ENCODE measurements around the gene DNAH17. TPM values are rescaled to one million over a fixed set of nuclear protein-coding genes. Genes with fewer than 3 reads are reported as not detected.

The DNAH17 gene
- total and polyA plus RNA-seq, 2 donors: 0.05 to 0.10 TPM

- H3K4me1 ChIP-seq (ENCODE audit: insufficient read depth): no peaks in the 10 kb centered on the region
- no peak overlapping the region for H3K27ac ChIP-seq (ENCODE audit: low read depth)
- no peak for DNase-seq (ENCODE audit: extremely low spot score)
- no peaks in the 10 kb centered on the region for H3K36me3 ChIP-seq (ENCODE audit: insufficient read depth)
- no peak overlapping the region for H3K4me3 ChIP-seq (ENCODE audit: low read depth, low read length)
- 81% methylated on average over 7 of the region's 7 CpGs for WGBS
Observed at GRCh38 chr17:78575899-78576298, 1.3 kb downstream of the DNAH17 start.

GRCh38 chr17:78575340-78575739 is 1.9 kb downstream of the DNAH17 start:
- DNase-seq (ENCODE audit: extremely low spot score): no peak
- H3K4me1 ChIP-seq (ENCODE audit: insufficient read depth): no peaks in the 10 kb centered on the region
- 64% methylated on average over 12 of the region's 12 CpGs for WGBS
- no peak overlapping the region for H3K4me3 ChIP-seq (ENCODE audit: low read depth, low read length)
- no peaks in the 10 kb centered on the region for H3K36me3 ChIP-seq (ENCODE audit: insufficient read depth)
- no peak overlapping the region for H3K27ac ChIP-seq (ENCODE audit: low read depth)

- Histone ChIP-seq H3K4me3 (ENCODE audit: low read depth, low read length) (no peak overlapping the region), H3K4me1 (ENCODE audit: insufficient read depth) (no peaks in the 10 kb centered on the region), H3K36me3 (ENCODE audit: insufficient read depth) (no peaks in the 10 kb centered on the region), H3K27ac (ENCODE audit: low read depth) (no peak overlapping the region)
- no peak for DNase-seq (ENCODE audit: extremely low spot score)
- WGBS: 92% methylated on average over 8 of the region's 8 CpGs
Observed at GRCh38 chr17:78573955-78574354, 3.2 kb downstream of the DNAH17 start.

GRCh38 chr17:78572239-78573205 is 4.7 kb downstream of the DNAH17 start:
- WGBS: 71% methylated on average over 20 of the region's 20 CpGs
- no peak for DNase-seq (ENCODE audit: extremely low spot score)
- Histone ChIP-seq H3K36me3 (ENCODE audit: insufficient read depth) (no peaks in the 10 kb centered on the region), H3K4me1 (ENCODE audit: insufficient read depth) (no peaks in the 10 kb centered on the region), H3K27ac (ENCODE audit: low read depth) (no peak overlapping the region), H3K4me3 (ENCODE audit: low read depth, low read length) (no peak overlapping the region)

- Histone ChIP-seq H3K4me3 (ENCODE audit: low read depth, low read length) (no peak overlapping the region), H3K27ac (ENCODE audit: low read depth) (no peak overlapping the region), H3K36me3 (ENCODE audit: insufficient read depth) (no peaks in the 10 kb centered on the region), H3K4me1 (ENCODE audit: insufficient read depth) (no peaks in the 10 kb centered on the region)
- WGBS: 95% methylated on average over 13 of the region's 13 CpGs
- DNase-seq (ENCODE audit: extremely low spot score): no peak
Observed at GRCh38 chr17:78571329-78571728, 5.9 kb downstream of the DNAH17 start.

GRCh38 chr17:78568494-78569115 is 8.6 kb downstream of the DNAH17 start:
- no peak overlapping the region for H3K27ac ChIP-seq (ENCODE audit: low read depth)
- no peaks in the 10 kb centered on the region for H3K4me1 ChIP-seq (ENCODE audit: insufficient read depth)
- H3K36me3 ChIP-seq (ENCODE audit: insufficient read depth): no peaks in the 10 kb centered on the region
- no peak overlapping the region for H3K4me3 ChIP-seq (ENCODE audit: low read depth, low read length)
- DNase-seq (ENCODE audit: extremely low spot score): no peak
- 72% methylated on average over 16 of the region's 16 CpGs for WGBS

- Histone ChIP-seq H3K36me3 (ENCODE audit: insufficient read depth) (no peaks in the 10 kb centered on the region), H3K4me3 (ENCODE audit: low read depth, low read length) (no peak overlapping the region), H3K4me1 (ENCODE audit: insufficient read depth) (no peaks in the 10 kb centered on the region), H3K27ac (ENCODE audit: low read depth) (no peak overlapping the region)
- WGBS: 88% methylated on average over 11 of the region's 11 CpGs
- DNase-seq (ENCODE audit: extremely low spot score): no peak
Observed at GRCh38 chr17:78567991-78568390, 9.2 kb downstream of the DNAH17 start.

GRCh38 chr17:78566947-78567346 is 10.2 kb downstream of the DNAH17 start:
- Histone ChIP-seq H3K36me3 (ENCODE audit: insufficient read depth) (no peaks in the 10 kb centered on the region), H3K4me3 (ENCODE audit: low read depth, low read length) (no peak overlapping the region), H3K4me1 (ENCODE audit: insufficient read depth) (no peaks in the 10 kb centered on the region), H3K27ac (ENCODE audit: low read depth) (no peak overlapping the region)
- WGBS: 92% methylated on average over 10 of the region's 10 CpGs
- DNase-seq (ENCODE audit: extremely low spot score): no peak

GRCh38 chr17:78563189-78564145 is 13.7 kb downstream of the DNAH17 start:
- Histone ChIP-seq H3K4me3 (ENCODE audit: low read depth, low read length) (no peak overlapping the region), H3K36me3 (ENCODE audit: insufficient read depth) (no peaks in the 10 kb centered on the region), H3K27ac (ENCODE audit: low read depth) (no peak overlapping the region), H3K4me1 (ENCODE audit: insufficient read depth) (no peaks in the 10 kb centered on the region)
- no peak for DNase-seq (ENCODE audit: extremely low spot score)
- WGBS: 65% methylated on average over 22 of the region's 22 CpGs

GRCh38 chr17:78562734-78563133 is 14.5 kb downstream of the DNAH17 start:
- DNase-seq (ENCODE audit: extremely low spot score): no peak
- Histone ChIP-seq H3K4me3 (ENCODE audit: low read depth, low read length) (no peak overlapping the region), H3K4me1 (ENCODE audit: insufficient read depth) (no peaks in the 10 kb centered on the region), H3K27ac (ENCODE audit: low read depth) (no peak overlapping the region), H3K36me3 (ENCODE audit: insufficient read depth) (no peaks in the 10 kb centered on the region)
- WGBS: 92% methylated on average over 7 of the region's 7 CpGs

GRCh38 chr17:78561166-78561565 is 16.0 kb downstream of the DNAH17 start:
- no peaks in the 10 kb centered on the region for H3K36me3 ChIP-seq (ENCODE audit: insufficient read depth)
- H3K4me1 ChIP-seq (ENCODE audit: insufficient read depth): no peaks in the 10 kb centered on the region
- H3K4me3 ChIP-seq (ENCODE audit: low read depth, low read length): no peak overlapping the region
- DNase-seq (ENCODE audit: extremely low spot score): no peak
- H3K27ac ChIP-seq (ENCODE audit: low read depth): no peak overlapping the region
- WGBS: 90% methylated on average over 10 of the region's 10 CpGs

GRCh38 chr17:78560731-78561130 is 16.5 kb downstream of the DNAH17 start:
- Histone ChIP-seq H3K4me1 (ENCODE audit: insufficient read depth) (no peaks in the 10 kb centered on the region), H3K4me3 (ENCODE audit: low read depth, low read length) (no peak overlapping the region)
- 87% methylated on average over 22 of the region's 22 CpGs for WGBS

GRCh38 chr17:78559749-78560368 is 17.3 kb downstream of the DNAH17 start:
- Histone ChIP-seq H3K4me3 (ENCODE audit: low read depth, low read length) (no peak overlapping the region), H3K36me3 (ENCODE audit: insufficient read depth) (no peaks in the 10 kb centered on the region), H3K4me1 (ENCODE audit: insufficient read depth) (no peaks in the 10 kb centered on the region), H3K27ac (ENCODE audit: low read depth) (no peak overlapping the region)
- WGBS: 56% methylated on average over 17 of the region's 17 CpGs
- no peak for DNase-seq (ENCODE audit: extremely low spot score)

More at GRCh38 chr17:78560731-78561130, 16.5 kb downstream of the DNAH17 start:
- no peak overlapping the region for H3K27ac ChIP-seq (ENCODE audit: low read depth)
- no peak for DNase-seq (ENCODE audit: extremely low spot score)
- no peaks in the 10 kb centered on the region for H3K36me3 ChIP-seq (ENCODE audit: insufficient read depth)
